K562 (cell line): ENCODE data around the gene SLCO2B1. TPM values are rescaled to one million over a fixed set of nuclear protein-coding genes. Genes with fewer than 3 reads are reported as not detected.

ENCODE experiments used
- ATAC-seq: fragments of 200-7000 bp; cut with Tn5 transposase; 3 replicates; pipeline ENCODE4 v1.9.1; 2020; ENCODE audit warnings: moderate library complexity
- BruUV-seq: library from RNA; stranded (reverse); fragments of 400-500 nt; replicated peaks from 2 replicates; lab custom pipeline; 2021; lab: Mats Ljungman, UMichigan
- CTCF ChIA-PET: fragments of 300-600 bp; formaldehyde crosslinking; extraction: SDS; loops from one replicate; lab custom pipeline; 2021; ENCODE audit warnings: low intra/inter-chr PET ratio; lab: Yijun Ruan, JAX
- POLR2A ChIA-PET: fragments of 300-600, 350-650 bp; sonication (Branson Sonifier 250); formaldehyde crosslinking; extraction: SDS; loops from one replicate; lab custom pipeline; 2021; ENCODE audit warnings: antibody characterized with exemption, inconsistent platforms; lab: Yijun Ruan, JAX
- DNase-seq, 4 experiments: peaks; one replicate each; pipeline versions ENCODE4 v3.0.0 to v3.0.0-alpha.2; 2011 to 2018; ENCODE audit warnings: low spot score in 3 of 4, mixed read lengths in 3 of 4; ENCODE audit errors: extremely low read depth in 1 of 4
- FAIRE-seq: peaks from 2 replicates; lab custom pipeline; 2011; peaks lifted over from hg19 to GRCh38; lab: Jason Lieb, UNC
- H2AFZ ChIP-seq: 2 replicates; pipeline ENCODE4 v1.6.0; 2011; ENCODE audit warnings: low read depth, low read length, control low read depth, inconsistent platforms
- H3K27ac ChIP-seq: fragments of 200-600 bp; 3 replicates; pipeline ENCODE4 v1.8.0; 2011; ENCODE audit warnings: low read depth, mild to moderate bottlenecking, control low read depth, inconsistent platforms, low read length, moderate library complexity, mixed read lengths; ENCODE audit errors: extremely low read depth
- H3K27me3 ChIP-seq, 2 experiments: fragments of 300-600 bp in 1 of 2; 2 replicates in 1 of 2; 3 replicates in 1 of 2; pipeline versions ENCODE4 v1.6.0 to v1.8.0; 2011; ENCODE audit warnings: inconsistent platforms in 2 of 2, low read length in 2 of 2, mild to moderate bottlenecking in 1 of 2, mixed read lengths in 1 of 2, moderate library complexity in 1 of 2; ENCODE audit not compliant: control insufficient read depth in 2 of 2, insufficient read depth in 2 of 2
- H3K36me3 ChIP-seq: fragments of 300-600 bp; 3 replicates; pipeline ENCODE4 v1.8.0; 2011; ENCODE audit warnings: mild to moderate bottlenecking, low read length, inconsistent platforms; ENCODE audit not compliant: control insufficient read depth, insufficient read depth
- H3K4me1 ChIP-seq, 2 experiments: fragments of 200-600 bp in 1 of 2; replicated peaks in 1 of 2; 2 replicates in 1 of 2; 3 replicates in 1 of 2; pipeline versions ENCODE4 v1.5.1 to v1.8.0; 2011; ENCODE audit warnings: inconsistent platforms in 2 of 2, low read length in 2 of 2, mild to moderate bottlenecking in 1 of 2, mixed read lengths in 1 of 2, moderate library complexity in 1 of 2; ENCODE audit not compliant: control insufficient read depth in 2 of 2, insufficient read depth in 2 of 2
- H3K4me2 ChIP-seq: 2 replicates; pipeline ENCODE4 v1.6.1; 2011; ENCODE audit warnings: low read length, control low read depth, inconsistent platforms, mixed read lengths; ENCODE audit not compliant: insufficient read depth
- H3K4me3 ChIP-seq: fragments of 200-600 bp; sonication (generic), shearing (Covaris generic); 2 replicates; pipeline ENCODE4 v1.5.1; 2016; ENCODE audit warnings: control low read depth, inconsistent platforms
- H3K79me2 ChIP-seq: fragments of 200-600 bp; 3 replicates; pipeline ENCODE4 v1.8.0; 2011; ENCODE audit warnings: low read length, inconsistent platforms; ENCODE audit not compliant: control insufficient read depth, insufficient read depth
- H3K9ac ChIP-seq, 2 experiments: 2 replicates each; pipeline versions ENCODE4 v1.6.0 to v1.6.1; 2011; ENCODE audit warnings: low read depth in 2 of 2, low read length in 2 of 2, control low read depth in 1 of 2, inconsistent platforms in 1 of 2, mild to moderate bottlenecking in 1 of 2, mixed read lengths in 1 of 2; ENCODE audit not compliant: insufficient read depth in 1 of 2
- H3K9me1 ChIP-seq: one replicate; pipeline ENCODE4 v1.6.0; 2011; ENCODE audit warnings: inconsistent platforms, mild to moderate bottlenecking, low read length, moderate library complexity; ENCODE audit not compliant: control insufficient read depth, insufficient read depth
- H3K9me3 ChIP-seq: replicated peaks from 2 replicates; pipeline ENCODE4 v1.5.1; 2011; ENCODE audit warnings: low read depth, low read length, inconsistent platforms; ENCODE audit not compliant: control insufficient read depth, insufficient read depth
- H4K20me1 ChIP-seq: replicated peaks from 2 replicates; pipeline ENCODE4 v1.6.1; 2011; ENCODE audit warnings: low read length, inconsistent platforms, mixed read lengths; ENCODE audit not compliant: control insufficient read depth, insufficient read depth
- ARID1B ChIP-seq: fragments of 450-650 bp; IDR thresholded peaks from 2 replicates; pipeline ENCODE4 v1.6.1; 2016; ENCODE audit warnings: antibody characterized with exemption, mild to moderate bottlenecking, inconsistent platforms
- CHD1 ChIP-seq: fragments of 200-600 bp; sonication (generic); IDR thresholded peaks from one replicate; pipeline ENCODE4 v1.6.1; 2012; ENCODE audit warnings: mild to moderate bottlenecking, moderate library complexity, low read length, inconsistent platforms
- HDAC2 ChIP-seq: fragments of 450-650 bp; IDR thresholded peaks from 2 replicates; pipeline ENCODE4 v1.6.1; 2016; ENCODE audit warnings: mild to moderate bottlenecking
- ILK ChIP-seq: fragments of 450-650 bp; IDR thresholded peaks from 2 replicates; pipeline ENCODE4 v1.6.1; 2016; ENCODE audit warnings: missing genetic modification characterization, low read depth, mild to moderate bottlenecking, missing compliant biosample characterization, moderate library complexity, borderline replicate concordance
- LEF1 ChIP-seq: fragments of 450-650 bp; IDR thresholded peaks from 2 replicates; pipeline ENCODE4 v1.6.1; 2016; ENCODE audit warnings: mild to moderate bottlenecking
- MEIS2 ChIP-seq: fragments of 450-650 bp; IDR thresholded peaks from 2 replicates; pipeline ENCODE4 v1.6.1; 2014; ENCODE audit warnings: mild to moderate bottlenecking; ENCODE audit not compliant: partially characterized antibody
- PHB ChIP-seq: fragments of 250-450 bp; sonication (Bioruptor Pico); IDR thresholded peaks from 2 replicates; pipeline ENCODE4 v1.5.0; 2021
- RFX5 ChIP-seq: IDR thresholded peaks from 2 replicates; pipeline ENCODE4 v1.6.1; 2011; ENCODE audit warnings: low read depth, mild to moderate bottlenecking, improper control_type of control experiment, low read length
- SMARCE1 ChIP-seq: fragments of 450-650 bp; IDR thresholded peaks from 2 replicates; pipeline ENCODE4 v1.7.1; 2016; ENCODE audit warnings: mild to moderate bottlenecking
- ZNF785 ChIP-seq: fragments of 250-450 bp; sonication (Bioruptor Pico); IDR thresholded peaks from 2 replicates; pipeline ENCODE4 v1.4.0; 2020; ENCODE audit warnings: mild to moderate bottlenecking
- WGBS: fragments of 100-300 bp; shearing (Covaris generic); methylation state at CpG from one replicate; pipeline ENCODE4 v1.1.6; 2016; ENCODE audit warnings: low coverage, mixed read lengths; ENCODE audit not compliant: insufficient coverage; ENCODE audit errors: missing lambda C conversion rate; 5-methylcytosine and 5-hydroxymethylcytosine counted together
- in situ Hi-C: fragments of 300-500 bp; cut with MboI; formaldehyde crosslinking; loops from 4 replicates; pipeline ENCODE4 v1.15.0; 2018; ENCODE audit warnings: inconsistent platforms, mixed read lengths
- intact Hi-C: fragments of 100-400 bp; cut with micrococcal nuclease; formaldehyde crosslinking; loops from 2 replicates; pipeline ENCODE4 v1.14.2; 2022
- polyA plus RNA-seq, 8 experiments: library from polyadenylated mRNA; depleted of rRNA in 4 of 8; stranded (reverse) in 5 of 8; unstranded in 3 of 8; fragments of >200 nt; fragmentation: Nextera tagmentation in 2 of 8; fragmentation: Illumina TruSeq in 1 of 8; extraction: Ambion mirVana in 2 of 8; extraction: Trizol in 1 of 8; gene quantifications; 2 replicates each; pipeline versions ENCODE4 v1.2.1 to v1.2.3, GENCODE V29; 2011 to 2014; ENCODE audit warnings: inconsistent platforms in 1 of 8, missing spikeins in 1 of 8
- total RNA-seq, 7 experiments: library from RNA; depleted of rRNA in 6 of 7; stranded (reverse); fragments of >200 nt in 6 of 7; fragmentation: Illumina TruSeq in 2 of 7; extraction: Trizol in 2 of 7; gene quantifications; 2 replicates each; pipeline versions ENCODE4 v1.2.1 to v1.2.3, GENCODE V29; 2011 to 2021; ENCODE audit warnings: low replicate concordance in 1 of 7
- TF ChIP-seq, protein P1 (sequence below): fragments of 250-450 bp; sonication (Bioruptor Pico); IDR thresholded peaks from 2 replicates; pipeline ENCODE4 v1.5.0; 2021
- TF ChIP-seq, protein P2 (sequence below): fragments of 250-450 bp; sonication (Bioruptor Pico); IDR thresholded peaks from 2 replicates; pipeline ENCODE4 v1.4.0; 2020; ENCODE audit warnings: mild to moderate bottlenecking
- TF ChIP-seq, protein P3 (sequence below): fragments of 250-450 bp; sonication (Bioruptor Pico); IDR thresholded peaks from 2 replicates; pipeline ENCODE4 v1.8.0; 2022; ENCODE audit warnings: moderate library complexity, mild to moderate bottlenecking, inconsistent platforms
- TF ChIP-seq, protein P4 (sequence below): fragments of 450-650 bp; IDR thresholded peaks from 2 replicates; pipeline ENCODE4 v1.6.1; 2018; ENCODE audit warnings: mild to moderate bottlenecking, low read depth; ENCODE audit not compliant: partially characterized antibody

The SLCO2B1 gene
- total and polyA plus RNA-seq, 9 of the 15 experiments (the other 6 are each of a cell fraction or from before 2014, with no cell fraction given) = 0.70 to 14.7 (median 7.6) TPM

DNA sequence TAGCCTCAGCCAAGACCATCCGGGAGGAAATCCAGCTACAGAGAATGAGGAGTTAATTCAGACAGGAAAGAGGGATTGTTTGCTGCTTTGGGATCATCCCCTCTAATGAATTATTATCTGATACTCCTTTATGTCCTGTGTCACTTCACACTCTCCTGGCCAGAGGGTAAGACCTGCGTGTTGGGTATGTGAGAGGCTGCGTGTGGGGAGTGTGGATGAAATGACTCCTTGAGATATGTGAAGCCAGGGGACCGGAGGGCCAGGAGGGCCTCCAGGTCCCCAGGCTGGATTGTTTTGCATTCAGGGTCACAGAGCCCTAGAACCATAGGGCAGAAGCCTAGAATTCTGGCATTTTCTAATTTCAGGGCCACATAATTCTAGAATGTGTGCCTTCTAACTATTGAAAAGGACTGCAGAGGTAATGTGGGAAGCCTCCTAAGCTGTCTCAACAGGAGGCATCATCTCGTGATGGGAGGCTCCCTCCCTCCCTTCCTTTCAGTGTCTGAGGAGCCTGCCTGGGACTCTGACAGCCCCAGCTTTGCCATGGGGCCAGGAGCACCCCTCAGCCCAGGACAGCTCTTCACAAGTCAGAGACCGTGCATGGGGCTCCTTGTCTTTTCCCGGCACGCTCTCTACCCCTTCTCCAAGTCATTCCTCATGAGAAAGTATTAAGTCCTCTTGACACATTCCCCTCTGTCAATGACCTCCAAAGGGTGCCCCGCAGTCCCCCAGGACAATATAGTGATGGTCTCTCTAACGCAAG lies 93.3 kb downstream of the SLCO2B1 start:
- H3K79me2 ChIP-seq = no peaks in the 10 kb centered on the region
- TF ChIP-seq SMARCE1 = no peak
- TF ChIP-seq, protein P1, sequence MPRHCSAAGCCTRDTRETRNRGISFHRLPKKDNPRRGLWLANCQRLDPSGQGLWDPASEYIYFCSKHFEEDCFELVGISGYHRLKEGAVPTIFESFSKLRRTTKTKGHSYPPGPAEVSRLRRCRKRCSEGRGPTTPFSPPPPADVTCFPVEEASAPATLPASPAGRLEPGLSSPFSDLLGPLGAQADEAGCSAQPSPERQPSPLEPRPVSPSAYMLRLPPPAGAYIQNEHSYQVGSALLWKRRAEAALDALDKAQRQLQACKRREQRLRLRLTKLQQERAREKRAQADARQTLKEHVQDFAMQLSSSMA = no peak
- no peak for TF ChIP-seq PHB (CRISPR knock-in tag)
- TF ChIP-seq ILK = no peak
- no peak for TF ChIP-seq LEF1
- no peak for TF ChIP-seq HDAC2
- no peak for TF ChIP-seq RFX5
- no peak for TF ChIP-seq ARID1B
- TF ChIP-seq ZNF785 (CRISPR knock-in tag) = no peak
- TF ChIP-seq, protein P2, sequence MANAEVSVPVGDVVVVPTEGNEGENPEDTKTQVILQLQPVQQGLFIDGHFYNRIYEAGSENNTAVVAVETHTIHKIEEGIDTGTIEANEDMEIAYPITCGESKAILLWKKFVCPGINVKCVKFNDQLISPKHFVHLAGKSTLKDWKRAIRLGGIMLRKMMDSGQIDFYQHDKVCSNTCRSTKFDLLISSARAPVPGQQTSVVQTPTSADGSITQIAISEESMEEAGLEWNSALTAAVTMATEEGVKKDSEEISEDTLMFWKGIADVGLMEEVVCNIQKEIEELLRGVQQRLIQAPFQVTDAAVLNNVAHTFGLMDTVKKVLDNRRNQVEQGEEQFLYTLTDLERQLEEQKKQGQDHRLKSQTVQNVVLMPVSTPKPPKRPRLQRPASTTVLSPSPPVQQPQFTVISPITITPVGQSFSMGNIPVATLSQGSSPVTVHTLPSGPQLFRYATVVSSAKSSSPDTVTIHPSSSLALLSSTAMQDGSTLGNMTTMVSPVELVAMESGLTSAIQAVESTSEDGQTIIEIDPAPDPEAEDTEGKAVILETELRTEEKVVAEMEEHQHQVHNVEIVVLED (CRISPR knock-in tag) = no peak
- no peak for TF ChIP-seq CHD1
- TF ChIP-seq, protein P3, sequence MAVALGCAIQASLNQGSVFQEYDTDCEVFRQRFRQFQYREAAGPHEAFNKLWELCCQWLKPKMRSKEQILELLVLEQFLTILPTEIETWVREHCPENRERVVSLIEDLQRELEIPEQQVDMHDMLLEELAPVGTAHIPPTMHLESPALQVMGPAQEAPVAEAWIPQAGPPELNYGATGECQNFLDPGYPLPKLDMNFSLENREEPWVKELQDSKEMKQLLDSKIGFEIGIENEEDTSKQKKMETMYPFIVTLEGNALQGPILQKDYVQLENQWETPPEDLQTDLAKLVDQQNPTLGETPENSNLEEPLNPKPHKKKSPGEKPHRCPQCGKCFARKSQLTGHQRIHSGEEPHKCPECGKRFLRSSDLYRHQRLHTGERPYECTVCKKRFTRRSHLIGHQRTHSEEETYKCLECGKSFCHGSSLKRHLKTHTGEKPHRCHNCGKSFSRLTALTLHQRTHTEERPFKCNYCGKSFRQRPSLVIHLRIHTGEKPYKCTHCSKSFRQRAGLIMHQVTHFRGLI (CRISPR knock-in tag) = no peak
- TF ChIP-seq, protein P4, sequence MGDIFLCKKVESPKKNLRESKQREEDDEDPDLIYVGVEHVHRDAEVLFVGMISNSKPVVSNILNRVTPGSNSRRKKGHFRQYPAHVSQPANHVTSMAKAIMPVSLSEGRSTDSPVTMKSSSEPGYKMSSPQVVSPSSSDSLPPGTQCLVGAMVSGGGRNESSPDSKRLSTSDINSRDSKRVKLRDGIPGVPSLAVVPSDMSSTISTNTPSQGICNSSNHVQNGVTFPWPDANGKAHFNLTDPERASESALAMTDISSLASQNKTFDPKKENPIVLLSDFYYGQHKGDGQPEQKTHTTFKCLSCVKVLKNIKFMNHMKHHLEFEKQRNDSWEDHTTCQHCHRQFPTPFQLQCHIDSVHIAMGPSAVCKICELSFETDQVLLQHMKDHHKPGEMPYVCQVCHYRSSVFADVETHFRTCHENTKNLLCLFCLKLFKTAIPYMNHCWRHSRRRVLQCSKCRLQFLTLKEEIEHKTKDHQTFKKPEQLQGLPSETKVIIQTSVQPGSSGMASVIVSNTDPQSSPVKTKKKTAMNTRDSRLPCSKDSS = no peak
- TF ChIP-seq MEIS2 = no peak
- TF ChIP-seq, all 486 proteins: peak for 0
- in situ Hi-C loops (no loop called here), intact Hi-C loops (loop anchor here (10.0 kb wide), 1 partner anchor 539 kb away; no protein-coding TSS in a partner anchor)
- Histone ChIP-seq H3K9me1 (peaks cover 4% of the 10 kb centered on the region), H3K4me3 (no peak overlapping the region), H2AFZ (no peak overlapping the region), H4K20me1 (peaks cover 12% of the 10 kb centered on the region), H3K4me1 (peaks cover 3 to 23% of the 10 kb centered on the region in 2 experiments; a peak in 4 of 5 replicates), H3K27ac (no peak overlapping the region), H3K9ac (no peak overlapping the region), H3K36me3 (no peaks in the 10 kb centered on the region), H3K4me2 (no peak overlapping the region), H3K9me3 (no peaks in the 10 kb centered on the region), H3K27me3 (peaks cover 24 to 43% of the 10 kb centered on the region in 2 experiments)
- no peak for DNase-seq
- no TSS peak for BruUV-seq
- 3% methylated on average over 10 of the region's 10 CpGs for WGBS
- ChIA-PET CTCF (interaction anchor here (1.1 kb wide), 1 partner anchor 221 kb away, joined by 3 read pairs; no protein-coding TSS in a partner anchor), POLR2A (interaction anchor here (0.6 to 1.7 kb wide), 3 partner anchors 13 to 1298 kb away, joined by 3 to 4 read pairs (median 3); no protein-coding TSS in a partner anchor)
- FAIRE-seq = no peak
- no peak for ATAC-seq
